Heart right ventricle (tissue), 16 donors: ENCODE results near the gene SRSF4. TPM values are rescaled to one million over a fixed set of nuclear protein-coding genes. Genes with fewer than 3 reads are reported as not detected.
"Not testable (repeated sequence)": the region's sequence is repeated elsewhere in the genome, so short reads cannot be mapped to it uniquely, and the experiment has no call there.

Experiments used
- ATAC-seq, 8 donors: fragments of 200-7000 bp; cut with Tn5 transposase; one replicate each; pipeline ENCODE4 v1.9.1; 2020; ENCODE audit warnings: mild to moderate bottlenecking in 8 of 8, moderate library complexity in 8 of 8, moderate number of reproducible peaks in 1 of 8
- DNase-seq, 2 donors: peaks; one replicate each; pipeline ENCODE4 v3.0.0-alpha.2; 2020
- H3K27ac ChIP-seq, 10 donors: fragments of 200-600 bp; sonication (generic) in 2 of 10; one replicate each; pipeline versions ENCODE4 v1.5.0 to v1.8.0; 2020 to 2022; ENCODE audit warnings: mild to moderate bottlenecking in 3 of 10
- H3K27me3 ChIP-seq, 7 donors: fragments of 200-600 bp; one replicate each; pipeline ENCODE4 v1.8.0; 2021 to 2022; ENCODE audit warnings: mild to moderate bottlenecking in 2 of 7
- H3K36me3 ChIP-seq, 9 donors: fragments of 200-600 bp; sonication (generic) in 1 of 9; one replicate each; pipeline versions ENCODE4 v1.5.0 to v1.8.0; 2020 to 2022; ENCODE audit warnings: mild to moderate bottlenecking in 2 of 9
- H3K4me1 ChIP-seq, 9 donors: fragments of 200-600 bp; sonication (generic) in 1 of 9; one replicate each; pipeline versions ENCODE4 v1.5.0 to v1.8.0; 2020 to 2022; ENCODE audit warnings: mild to moderate bottlenecking in 4 of 9
- H3K4me3 ChIP-seq, 10 donors: fragments of 200-600 bp; sonication (generic) in 2 of 10; one replicate each; pipeline versions ENCODE4 v1.5.0 to v1.8.0; 2020 to 2022; ENCODE audit warnings: mild to moderate bottlenecking in 7 of 10, moderate library complexity in 2 of 10
- H3K9me3 ChIP-seq, 11 donors: fragments of 200-600 bp in 10 of 11; sonication (generic) in 2 of 11; one replicate each; pipeline versions ENCODE4 v1.5.0 to v1.8.0; 2013 to 2022; ENCODE audit warnings: mild to moderate bottlenecking in 2 of 11, control low read depth in 1 of 11, moderate library complexity in 1 of 11
- WGBS, 2 donors: extraction: QIAGEN DNeasy Blood & Tissue Kit; methylation state at CpG; one replicate each; pipeline ENCODE4 v1.1.7; 2013; ENCODE audit warnings: inconsistent platforms in 1 of 2; 5-methylcytosine and 5-hydroxymethylcytosine counted together
- intact Hi-C, 10 donors: fragments of 100-400 bp; cut with DNase I; formaldehyde crosslinking; loops; one replicate each; pipeline versions ENCODE4 v1.11.1 to v1.14.2; 2022
- polyA plus RNA-seq, 2 donors: library from polyadenylated mRNA; stranded (reverse); fragments of 200-250 nt; gene quantifications; one replicate each; pipeline ENCODE4 v1.2.3, GENCODE V29; 2013
- total RNA-seq, 10 donors: library from RNA; stranded (reverse); fragmentation: NEBNext Ultra II Directional in 3 of 10; extraction: Animal tissue kit (Norgen Biotek cat#: 25700) in 3 of 10; gene quantifications; one replicate each; pipeline versions ENCODE4 v1.2.1 to v1.2.4, GENCODE V29; 2021 to 2023
- TF ChIP-seq, protein P1 (sequence below), 9 donors: fragments of 200-600 bp; sonication (generic) in 2 of 9; IDR thresholded peaks; one replicate each; pipeline versions ENCODE4 v1.5.0 to v1.8.0; 2021 to 2022; ENCODE audit warnings: antibody characterized with exemption in 9 of 9, mild to moderate bottlenecking in 5 of 9, moderate library complexity in 1 of 9
- donor health status: Arrhythmogenic right ventricular cardiomyopathy.
- donor health status: ischemic (EF 13 %, LVEDD 7.1; RV severe dilation, severe dysfunction).
- donor health status: healthy with polysubstance abuse.
- donor health status: DM: no; HTN: yes; CAD: no.
- donor health status: DM: no; HTN: no; CAD: no.
- donor health status: ischemic (EF 25% LVEDD 6.9; RV normal size, moderate dysfunction).
- donor health status: ischemic (EF 25% LVEDD 5.7; RV mildly dilated, moderate dysfunction).
- donor health status: healthy.
- donor health status: DM: yes; HTN: yes; CAD: no.
- donor health status: Ischemic cardiomyopathy.
- donor health status: ischemic (EF 35%, LVEDD 5.7; RV mildly dilated, moderate dysfunction).
- donor health status: nonischemic (EF 11% LVEDD 7.7; RV severe dilation, severe dysfunction).
- donor health status: DM: yes; HTN: yes; CAD: no.
- donor health status: PGD.
- donor health status: ischemic (EF 29% LVEDD 5.4; RV normal size, mild dysfunction).
- donor health status: nonischemic (EF 23%, LVEDD 6.1; RV moderate dilation, normal function).

Gene SRSF4
- total and polyA plus RNA-seq, 12 donors = 40.8 to 67.8 (median 49.0) TPM

DNA sequence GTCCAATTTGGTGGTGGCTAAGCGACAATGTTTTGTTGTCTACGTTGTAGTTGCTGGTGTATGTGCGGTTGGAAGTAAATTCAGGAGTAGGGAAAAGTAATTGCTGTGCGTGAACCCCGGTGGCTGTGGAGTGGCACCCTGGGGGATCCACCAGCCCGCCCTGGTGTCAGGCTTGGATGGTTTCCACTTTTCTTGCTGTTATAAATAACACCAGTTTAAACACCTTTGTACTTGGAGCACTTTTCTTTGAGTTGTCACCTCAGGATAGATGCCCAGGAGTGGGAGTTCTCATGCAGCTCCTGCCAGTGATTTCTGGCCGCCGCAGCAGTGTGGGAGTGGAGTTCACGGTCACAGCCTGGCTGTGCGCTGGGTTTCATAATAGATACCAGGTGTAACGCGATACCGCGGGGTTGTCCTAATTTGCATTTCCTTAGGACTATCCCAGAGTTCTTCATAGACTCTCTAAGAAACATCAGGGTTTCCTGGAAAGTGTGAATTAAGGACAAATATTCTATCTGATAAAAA lies 45.2 kb downstream of the SRSF4 start:
- Histone ChIP-seq H3K4me1 (peaks cover 0 to 24% (median 5%) of the 10 kb centered on the region in 9 donors), H3K4me3 (no peak overlapping the region), H3K27me3 (peaks cover 0 to 27% (median 0%) of the 10 kb centered on the region in 7 donors), H3K36me3 (no peaks in the 10 kb centered on the region), H3K9me3 (no peaks in the 10 kb centered on the region), H3K27ac (no peak overlapping the region)
- peak in 3 of 8 donors; percentile 42 to 67 (median 60) for ATAC-seq
- DNase-seq = no peak
- intact Hi-C loops = no loop called here
- TF ChIP-seq, protein P1, sequence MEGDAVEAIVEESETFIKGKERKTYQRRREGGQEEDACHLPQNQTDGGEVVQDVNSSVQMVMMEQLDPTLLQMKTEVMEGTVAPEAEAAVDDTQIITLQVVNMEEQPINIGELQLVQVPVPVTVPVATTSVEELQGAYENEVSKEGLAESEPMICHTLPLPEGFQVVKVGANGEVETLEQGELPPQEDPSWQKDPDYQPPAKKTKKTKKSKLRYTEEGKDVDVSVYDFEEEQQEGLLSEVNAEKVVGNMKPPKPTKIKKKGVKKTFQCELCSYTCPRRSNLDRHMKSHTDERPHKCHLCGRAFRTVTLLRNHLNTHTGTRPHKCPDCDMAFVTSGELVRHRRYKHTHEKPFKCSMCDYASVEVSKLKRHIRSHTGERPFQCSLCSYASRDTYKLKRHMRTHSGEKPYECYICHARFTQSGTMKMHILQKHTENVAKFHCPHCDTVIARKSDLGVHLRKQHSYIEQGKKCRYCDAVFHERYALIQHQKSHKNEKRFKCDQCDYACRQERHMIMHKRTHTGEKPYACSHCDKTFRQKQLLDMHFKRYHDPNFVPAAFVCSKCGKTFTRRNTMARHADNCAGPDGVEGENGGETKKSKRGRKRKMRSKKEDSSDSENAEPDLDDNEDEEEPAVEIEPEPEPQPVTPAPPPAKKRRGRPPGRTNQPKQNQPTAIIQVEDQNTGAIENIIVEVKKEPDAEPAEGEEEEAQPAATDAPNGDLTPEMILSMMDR (IDR thresholded peaks at IDR 0.05) = no peak
- 42 to 54% methylated on average over 14 of the region's 14 CpGs for whole genome bisulfite sequencing, 2 donors

DNA sequence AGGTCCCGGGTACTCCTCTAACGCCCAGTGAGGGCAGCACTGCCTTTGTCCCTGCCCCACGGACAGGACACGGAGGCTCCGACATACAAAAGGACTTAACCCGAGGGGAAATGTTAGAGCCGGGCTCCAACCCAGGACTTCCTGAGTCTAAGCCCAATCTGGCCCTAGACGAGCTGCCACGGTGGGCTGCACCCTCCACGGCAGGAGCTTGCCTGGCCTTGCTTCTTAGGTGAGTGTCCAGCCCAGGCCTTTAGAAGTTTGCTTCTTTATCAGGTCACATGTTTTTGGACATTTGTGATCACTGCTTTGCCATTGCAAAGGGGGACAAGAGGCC lies 47.0 kb downstream of the SRSF4 start:
- no peak for DNase-seq
- intact Hi-C loops = no loop called here

DNA sequence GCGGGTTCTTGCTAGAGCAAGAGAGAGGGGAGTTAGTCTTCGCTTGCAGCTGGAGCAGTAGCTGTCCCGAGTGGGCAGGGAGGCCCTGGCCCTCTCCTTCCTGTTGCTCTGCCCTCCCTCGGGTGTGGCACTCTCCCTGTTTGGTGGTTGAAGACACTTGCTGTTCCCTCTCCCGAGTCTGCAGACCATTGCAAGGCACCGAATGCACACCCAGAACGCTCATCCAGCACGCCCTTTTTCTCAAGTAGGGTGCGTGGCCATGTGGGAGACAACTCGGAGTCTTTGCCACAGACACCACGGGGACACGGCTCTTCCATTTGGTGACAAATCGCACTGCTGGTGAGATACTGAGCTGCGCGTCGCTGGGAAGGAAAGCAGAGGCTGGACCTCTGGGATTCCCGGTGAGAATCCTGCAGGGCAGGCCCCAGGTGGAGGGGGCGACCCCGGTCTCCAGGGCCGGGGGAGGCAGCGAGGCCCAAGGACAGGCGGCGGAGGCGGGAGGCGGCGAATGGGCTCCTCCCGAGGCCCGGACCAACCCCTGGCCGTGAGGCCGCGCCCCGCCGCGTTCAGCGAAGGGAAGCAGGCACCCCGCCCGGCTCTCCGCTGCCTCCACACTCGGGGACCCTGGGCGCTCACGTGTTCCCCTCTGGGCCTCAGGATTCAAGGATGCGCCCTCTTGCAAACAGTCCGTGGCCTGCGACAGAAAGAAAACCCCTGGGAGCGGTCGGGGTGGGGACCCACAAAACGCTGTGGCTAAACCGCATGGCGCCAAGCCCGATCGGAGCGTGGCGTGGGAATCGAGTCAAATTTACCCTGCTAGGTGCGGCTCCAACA lies 47.6 kb downstream of the SRSF4 start:
- no peaks in the 10 kb centered on the region for H3K36me3 ChIP-seq
- ATAC-seq (peak; percentile 37 to 66 (median 50)), DNase-seq (no peak)
- H3K27ac ChIP-seq = no peak overlapping the region
- peaks cover 0 to 27% (median 0%) of the 10 kb centered on the region in 7 donors for H3K27me3 ChIP-seq
- intact Hi-C loops = no loop called here
- TF ChIP-seq, protein P1 (IDR thresholded peaks at IDR 0.05) = no peak
- H3K4me1 ChIP-seq = peaks cover 0 to 24% (median 5%) of the 10 kb centered on the region in 9 donors
- WGBS, 2 donors = 54 to 67% methylated on average over 55 of the region's 55 CpGs
- no peaks in the 10 kb centered on the region for H3K9me3 ChIP-seq
- H3K4me3 ChIP-seq = peak overlapping the region in 8 of 10 donors; percentile 12 to 43 (median 30)

More for the DNA sequence above, 47.0 kb downstream of the SRSF4 start:
- H3K9me3 ChIP-seq = no peaks in the 10 kb centered on the region
- H3K4me3 ChIP-seq = peak overlapping the region in 6 of 10 donors; percentile 14 to 43 (median 36)
- peaks cover 0 to 27% (median 0%) of the 10 kb centered on the region in 7 donors for H3K27me3 ChIP-seq
- peak in 2 of 8 donors; percentile 18 to 37 for ATAC-seq
- TF ChIP-seq, protein P1 (IDR thresholded peaks at IDR 0.05) = no peak
- no peaks in the 10 kb centered on the region for H3K36me3 ChIP-seq
- H3K4me1 ChIP-seq = peaks cover 0 to 24% (median 5%) of the 10 kb centered on the region in 9 donors
- 64 to 66% methylated on average over 10 of the region's 10 CpGs for WGBS, 2 donors
- H3K27ac ChIP-seq = no peak overlapping the region

DNA sequence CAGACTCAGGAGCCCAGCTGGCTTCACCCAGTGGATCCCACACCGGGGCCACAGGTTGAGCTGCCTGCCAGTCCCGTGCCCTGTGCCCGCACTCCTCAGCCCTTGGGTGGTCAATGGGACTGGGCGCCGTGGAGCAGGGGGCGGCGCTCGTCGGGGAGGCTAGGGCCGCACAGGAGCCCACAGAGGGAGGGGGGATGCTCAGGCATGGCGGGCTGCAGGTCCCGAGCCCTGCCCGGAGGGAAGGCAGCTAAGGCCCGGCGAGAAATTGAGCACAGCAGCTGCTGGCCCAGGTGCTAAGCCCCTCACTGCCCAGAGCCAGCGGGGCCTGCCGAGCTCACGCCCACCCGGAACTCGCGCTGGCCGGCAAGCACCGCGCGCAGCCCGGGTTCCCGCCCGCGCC lies 50.6 kb downstream of the SRSF4 start:
- WGBS, 2 donors = 98% methylated on average over 29 of the region's 29 CpGs
- H3K36me3 ChIP-seq, H3K27ac ChIP-seq, DNase-seq, H3K4me3 ChIP-seq, ATAC-seq, intact Hi-C loops, H3K9me3 ChIP-seq: not testable (repeated sequence)
- H3K27me3 ChIP-seq = peaks cover 0 to 30% (median 0%) of the 10 kb centered on the region in 7 donors
- H3K4me1 ChIP-seq = peaks cover 0 to 18% (median 5%) of the 10 kb centered on the region in 9 donors
